HCT116 (cell line): ENCODE results near the gene BCL2L2.

Experiments used
- CBX3 ChIP-seq: IDR thresholded peaks from 2 replicates; pipeline ENCODE4 v1.6.1; 2012; ENCODE audit warnings: low read depth
- CEBPB ChIP-seq: IDR thresholded peaks from 2 replicates; pipeline ENCODE4 v1.6.1; 2012; ENCODE audit warnings: low read depth
- EGR1 ChIP-seq: IDR thresholded peaks from 2 replicates; pipeline ENCODE4 v1.6.1; 2012; ENCODE audit warnings: low read depth
- EZH2 ChIP-seq: fragments of 200-600 bp; sonication (generic); IDR thresholded peaks from 2 replicates; pipeline ENCODE4 v1.6.1; 2017; ENCODE audit warnings: antibody characterized with exemption, mixed run types
- POLR2A ChIP-seq: IDR thresholded peaks from 2 replicates; pipeline ENCODE4 v1.7.0; 2011; ENCODE audit warnings: borderline replicate concordance; ENCODE audit not compliant: insufficient read depth, insufficient read length; ENCODE audit errors: extremely low read depth
- POLR2AphosphoS5 ChIP-seq: IDR thresholded peaks from 2 replicates; pipeline ENCODE4 v1.6.1; 2011; ENCODE audit warnings: mild to moderate bottlenecking, low read depth, low read length, moderate library complexity
- SP1 ChIP-seq: IDR thresholded peaks from 2 replicates; pipeline ENCODE4 v1.6.1; 2012; ENCODE audit warnings: low read depth
- TF ChIP-seq, protein P1 (sequence below), 3 experiments: fragments of 200-600 bp in 1 of 3; sonication (generic) in 1 of 3; IDR thresholded peaks in 2 of 3; conservative IDR thresholded peaks in 1 of 3; 2 replicates each; pipeline ENCODE4 v1.5.1; 2012 to 2017; ENCODE audit warnings: low read depth in 2 of 3, low read length in 2 of 3, antibody characterized with exemption in 1 of 3, borderline replicate concordance in 1 of 3, control low read depth in 1 of 3, mild to moderate bottlenecking in 1 of 3, mixed read lengths in 1 of 3, mixed run types in 1 of 3, moderate library complexity in 1 of 3; ENCODE audit not compliant: insufficient read depth in 1 of 3
- TF ChIP-seq, protein P2 (sequence below): IDR thresholded peaks from 2 replicates; pipeline ENCODE4 v1.6.1; 2011; ENCODE audit warnings: mild to moderate bottlenecking, low read length, moderate library complexity; ENCODE audit not compliant: insufficient replicate concordance; ENCODE audit errors: extremely low read depth

DNA sequence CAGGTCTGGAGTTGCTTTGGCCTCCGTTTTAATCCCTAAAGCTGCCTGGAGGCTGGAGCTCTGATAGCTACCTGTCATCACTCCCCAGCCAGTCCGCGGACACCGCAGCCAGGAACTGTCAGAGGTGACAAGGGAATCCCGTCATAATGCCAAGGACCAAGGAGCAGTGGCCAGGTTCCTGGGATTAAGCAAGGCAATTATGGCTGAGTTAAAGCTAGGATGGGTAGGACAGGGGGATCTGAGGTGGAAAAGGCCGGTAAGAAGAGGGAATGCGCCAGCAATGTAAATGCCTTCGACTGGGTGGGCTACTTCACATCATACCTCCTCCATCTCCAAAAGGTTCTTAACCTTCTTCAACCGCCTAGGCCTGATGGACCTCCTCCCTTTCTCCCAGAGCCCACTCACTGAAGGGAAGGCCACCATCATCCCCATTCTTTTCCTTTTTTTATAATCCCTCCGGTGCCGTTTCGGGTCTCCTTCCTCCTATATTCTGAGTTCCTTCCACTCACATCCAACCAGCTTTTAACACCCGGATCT, 5.9 kb upstream of the BCL2L2 start:
- TF ChIP-seq, protein P1, sequence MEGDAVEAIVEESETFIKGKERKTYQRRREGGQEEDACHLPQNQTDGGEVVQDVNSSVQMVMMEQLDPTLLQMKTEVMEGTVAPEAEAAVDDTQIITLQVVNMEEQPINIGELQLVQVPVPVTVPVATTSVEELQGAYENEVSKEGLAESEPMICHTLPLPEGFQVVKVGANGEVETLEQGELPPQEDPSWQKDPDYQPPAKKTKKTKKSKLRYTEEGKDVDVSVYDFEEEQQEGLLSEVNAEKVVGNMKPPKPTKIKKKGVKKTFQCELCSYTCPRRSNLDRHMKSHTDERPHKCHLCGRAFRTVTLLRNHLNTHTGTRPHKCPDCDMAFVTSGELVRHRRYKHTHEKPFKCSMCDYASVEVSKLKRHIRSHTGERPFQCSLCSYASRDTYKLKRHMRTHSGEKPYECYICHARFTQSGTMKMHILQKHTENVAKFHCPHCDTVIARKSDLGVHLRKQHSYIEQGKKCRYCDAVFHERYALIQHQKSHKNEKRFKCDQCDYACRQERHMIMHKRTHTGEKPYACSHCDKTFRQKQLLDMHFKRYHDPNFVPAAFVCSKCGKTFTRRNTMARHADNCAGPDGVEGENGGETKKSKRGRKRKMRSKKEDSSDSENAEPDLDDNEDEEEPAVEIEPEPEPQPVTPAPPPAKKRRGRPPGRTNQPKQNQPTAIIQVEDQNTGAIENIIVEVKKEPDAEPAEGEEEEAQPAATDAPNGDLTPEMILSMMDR (IDR thresholded peaks at IDR 0.05 in 2 of 3, conservative IDR thresholded peaks at IDR 0.05 in 1 of 3; ENCODE audit: borderline replicate concordance in 1 of 3, insufficient read depth in 1 of 3, low read depth in 2 of 3, low read length in 2 of 3) = no peak
- TF ChIP-seq EZH2 (no peak), POLR2A (no peak), CEBPB (no peak), POLR2AphosphoS5 (no peak), EGR1 (no peak), SP1 (no peak), CBX3 (no peak)
- TF ChIP-seq, protein P2, sequence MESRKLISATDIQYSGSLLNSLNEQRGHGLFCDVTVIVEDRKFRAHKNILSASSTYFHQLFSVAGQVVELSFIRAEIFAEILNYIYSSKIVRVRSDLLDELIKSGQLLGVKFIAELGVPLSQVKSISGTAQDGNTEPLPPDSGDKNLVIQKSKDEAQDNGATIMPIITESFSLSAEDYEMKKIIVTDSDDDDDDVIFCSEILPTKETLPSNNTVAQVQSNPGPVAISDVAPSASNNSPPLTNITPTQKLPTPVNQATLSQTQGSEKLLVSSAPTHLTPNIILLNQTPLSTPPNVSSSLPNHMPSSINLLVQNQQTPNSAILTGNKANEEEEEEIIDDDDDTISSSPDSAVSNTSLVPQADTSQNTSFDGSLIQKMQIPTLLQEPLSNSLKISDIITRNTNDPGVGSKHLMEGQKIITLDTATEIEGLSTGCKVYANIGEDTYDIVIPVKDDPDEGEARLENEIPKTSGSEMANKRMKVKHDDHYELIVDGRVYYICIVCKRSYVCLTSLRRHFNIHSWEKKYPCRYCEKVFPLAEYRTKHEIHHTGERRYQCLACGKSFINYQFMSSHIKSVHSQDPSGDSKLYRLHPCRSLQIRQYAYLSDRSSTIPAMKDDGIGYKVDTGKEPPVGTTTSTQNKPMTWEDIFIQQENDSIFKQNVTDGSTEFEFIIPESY = no peak
